ENCODE measurements around the gene SCAP.
A peak's percentile ranks its signal among the peaks of the same experiment; 100 is the strongest.

- TF ChIP-seq CTCF (IDR thresholded peaks at IDR 0.05): peak in 1 of 6 experiments; percentile 22
- no peak for TF ChIP-seq POLR2A (IDR thresholded peaks at IDR 0.05)
Observed at GRCh38 chr3:47440131-47440530, 35.6 kb downstream of the SCAP start.
